Measurements from ENCODE around the gene ZC3H4.
A peak's percentile ranks its signal among the peaks of the same experiment; 100 is the strongest.
"Not testable (repeated sequence)": the region's sequence is repeated elsewhere in the genome, so short reads cannot be mapped to it uniquely, and the experiment has no call there.

The ZC3H4 gene

DNA sequence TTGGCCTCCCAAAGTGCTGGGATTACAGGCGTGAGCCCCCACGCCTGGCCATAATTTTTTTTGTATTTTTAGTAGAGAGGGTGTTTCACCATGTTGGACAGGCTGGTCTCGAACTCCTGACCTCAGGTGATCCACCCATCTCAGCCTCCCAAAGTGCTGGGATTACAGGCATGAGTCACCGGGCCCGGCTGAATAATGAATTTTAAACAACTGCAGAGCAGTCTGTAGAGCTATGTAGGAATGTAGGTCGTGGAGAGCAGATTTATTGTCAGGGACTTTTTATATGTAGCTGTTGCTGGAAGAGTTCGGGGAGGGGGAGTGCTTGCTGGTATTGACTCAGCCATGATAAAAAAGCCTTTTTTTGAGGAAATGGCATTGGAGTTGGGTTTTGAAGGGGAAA lies 27.7 kb upstream of the ZC3H4 start:
- DNase-seq (ENCODE audit: low read depth, low spot score): not testable (repeated sequence)

DNA sequence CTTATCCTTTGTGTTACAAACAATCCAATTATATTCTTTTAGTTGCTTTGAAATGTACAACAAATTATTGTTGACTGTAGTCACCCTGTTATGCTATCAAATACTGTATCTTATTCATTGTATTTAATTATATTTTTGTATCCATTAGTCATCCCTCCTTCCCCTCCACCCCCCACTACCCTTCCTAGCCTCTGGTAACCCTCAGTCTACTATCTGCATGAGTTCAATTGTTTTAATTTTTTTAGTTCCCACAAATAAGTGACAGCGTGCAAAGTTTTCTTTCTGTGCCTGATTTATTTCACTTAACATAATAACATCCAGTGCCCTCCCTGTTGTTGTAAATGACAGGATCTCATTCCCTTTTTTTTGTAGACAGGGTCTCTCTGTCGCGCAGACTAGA lies 21.6 kb upstream of the ZC3H4 start:
- no peak overlapping the region for H3K4me3 ChIP-seq (ENCODE audit: low read length)
- DNase-seq (ENCODE audit: low read depth, low spot score): no peak

More for the DNA sequence above, 27.7 kb upstream of the ZC3H4 start:
- not testable (repeated sequence) for H3K4me3 ChIP-seq (ENCODE audit: low read length)

DNA sequence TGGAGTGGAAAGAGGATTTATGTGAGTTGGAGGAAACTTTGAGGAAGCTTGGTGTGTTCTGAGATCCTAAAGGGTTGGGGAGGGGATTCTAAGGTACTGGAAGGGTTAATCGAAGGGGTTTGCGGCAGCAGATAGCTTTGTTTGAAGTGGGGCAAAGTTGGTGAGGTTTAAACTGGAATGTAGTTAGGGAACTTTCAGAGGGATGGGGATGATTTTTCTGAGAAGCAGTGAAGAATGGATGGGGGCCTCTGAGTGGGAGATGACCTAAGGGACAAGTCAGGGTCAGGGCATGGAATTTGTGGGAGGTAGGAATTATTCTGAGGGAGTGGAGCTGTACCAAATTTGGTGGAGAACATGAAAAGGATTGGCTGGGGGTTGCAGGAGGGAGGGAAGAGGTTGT lies 21.0 kb upstream of the ZC3H4 start:
- no peak overlapping the region for H3K4me3 ChIP-seq (ENCODE audit: low read length)
- no peak for DNase-seq (ENCODE audit: low read depth, low spot score)

- H3K4me3 ChIP-seq (ENCODE audit: low read length): no peak overlapping the region
- DNase-seq (ENCODE audit: low read depth, low spot score): no peak
Observed at GRCh38 chr19:47133021-47133471, 19.5 kb upstream of the ZC3H4 start.

DNA sequence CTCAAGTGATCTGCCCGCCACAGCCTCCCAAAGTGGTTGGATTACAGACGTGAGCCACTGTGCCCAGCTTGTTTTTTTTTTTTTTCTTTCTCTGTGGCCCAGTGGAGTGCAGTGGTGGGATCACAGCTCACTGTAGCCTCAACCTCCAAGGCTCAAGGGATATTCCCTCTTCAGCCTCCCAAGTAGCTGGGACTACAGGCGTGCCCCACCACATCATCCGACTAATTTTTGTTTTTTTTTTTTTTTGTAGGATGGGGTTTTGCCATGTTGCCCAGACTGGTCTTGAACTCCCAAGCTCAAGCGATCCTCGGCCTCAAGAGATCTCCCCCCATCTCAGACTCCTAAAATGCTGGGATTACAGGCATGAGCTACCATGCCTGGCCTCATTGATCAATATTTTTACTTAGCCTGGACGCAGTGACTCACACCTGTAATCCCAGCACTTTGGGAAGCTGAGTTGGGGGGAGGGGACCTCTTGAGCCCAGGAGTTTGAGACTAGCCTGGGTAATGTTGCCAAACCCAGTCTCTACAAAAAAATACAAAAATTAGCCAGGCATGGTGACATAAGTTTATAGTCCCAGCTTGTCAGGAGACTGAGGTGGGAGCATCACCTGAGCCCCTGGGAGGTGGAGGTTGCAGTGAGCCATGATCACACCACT lies 18.7 kb upstream of the ZC3H4 start:
- peak overlapping the region; percentile 98 for H3K4me3 ChIP-seq (ENCODE audit: low read length)

GRCh38 chr19:47130589-47131227 lies 17.1 kb upstream of the ZC3H4 start, which contains the start of gene SAE1:
TSS of gene SAE1 (plus strand) at chr19:47130835. CDS start at chr19:47130931, 96 bp downstream.
- peak within 1 kb of the TSS; percentile 98 for H3K4me3 ChIP-seq (ENCODE audit: low read length)
- peak; percentile 96 for DNase-seq (ENCODE audit: low read depth, low spot score)

More for the DNA sequence above, 18.7 kb upstream of the ZC3H4 start:
- DNase-seq (ENCODE audit: low read depth, low spot score): no peak

- H3K4me3 ChIP-seq (ENCODE audit: low read length): 0 out of 2 replicates have a peak overlapping the region, but pooled peaks have one; percentile 98
- no peak for DNase-seq (ENCODE audit: low read depth, low spot score)
Observed at GRCh38 chr19:47130120-47130588, 16.6 kb upstream of the ZC3H4 start.

GRCh38 chr19:47129579-47129978 lies 16.0 kb upstream of the ZC3H4 start:
- DNase-seq (ENCODE audit: low read depth, low spot score): no peak
- no peak overlapping the region for H3K4me3 ChIP-seq (ENCODE audit: low read length)

GRCh38 chr19:47125669-47125938 lies 12.0 kb upstream of the ZC3H4 start:
- DNase-seq (ENCODE audit: low read depth, low spot score): no peak
- H3K4me3 ChIP-seq (ENCODE audit: low read length): no peak overlapping the region

- DNase-seq (ENCODE audit: low read depth, low spot score): peak; percentile 61
- no peak overlapping the region for H3K4me3 ChIP-seq (ENCODE audit: low read length)
Observed at GRCh38 chr19:47124937-47125668, 11.5 kb upstream of the ZC3H4 start.

DNA sequence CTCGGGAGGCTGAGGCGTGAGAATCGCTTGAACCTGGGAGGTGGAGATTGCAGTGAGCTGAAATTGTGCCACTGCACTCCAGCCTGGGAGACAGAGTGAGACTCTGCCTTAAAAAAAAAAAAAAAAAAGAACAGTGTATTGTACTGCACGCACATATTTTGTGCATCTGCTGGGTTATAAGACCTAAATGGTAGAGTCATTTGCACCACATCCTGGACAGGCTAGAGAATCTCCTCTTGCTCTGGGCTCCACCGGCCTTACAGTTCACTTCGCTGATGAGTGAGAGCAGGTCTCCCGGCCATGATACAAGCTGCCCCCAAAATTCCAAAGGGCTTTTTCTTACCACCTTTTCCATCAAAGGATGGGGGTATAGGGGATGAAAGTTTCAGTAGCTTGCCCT lies 9.8 kb upstream of the ZC3H4 start:
- no peak overlapping the region for H3K4me3 ChIP-seq (ENCODE audit: low read length)
- DNase-seq (ENCODE audit: low read depth, low spot score): no peak

DNA sequence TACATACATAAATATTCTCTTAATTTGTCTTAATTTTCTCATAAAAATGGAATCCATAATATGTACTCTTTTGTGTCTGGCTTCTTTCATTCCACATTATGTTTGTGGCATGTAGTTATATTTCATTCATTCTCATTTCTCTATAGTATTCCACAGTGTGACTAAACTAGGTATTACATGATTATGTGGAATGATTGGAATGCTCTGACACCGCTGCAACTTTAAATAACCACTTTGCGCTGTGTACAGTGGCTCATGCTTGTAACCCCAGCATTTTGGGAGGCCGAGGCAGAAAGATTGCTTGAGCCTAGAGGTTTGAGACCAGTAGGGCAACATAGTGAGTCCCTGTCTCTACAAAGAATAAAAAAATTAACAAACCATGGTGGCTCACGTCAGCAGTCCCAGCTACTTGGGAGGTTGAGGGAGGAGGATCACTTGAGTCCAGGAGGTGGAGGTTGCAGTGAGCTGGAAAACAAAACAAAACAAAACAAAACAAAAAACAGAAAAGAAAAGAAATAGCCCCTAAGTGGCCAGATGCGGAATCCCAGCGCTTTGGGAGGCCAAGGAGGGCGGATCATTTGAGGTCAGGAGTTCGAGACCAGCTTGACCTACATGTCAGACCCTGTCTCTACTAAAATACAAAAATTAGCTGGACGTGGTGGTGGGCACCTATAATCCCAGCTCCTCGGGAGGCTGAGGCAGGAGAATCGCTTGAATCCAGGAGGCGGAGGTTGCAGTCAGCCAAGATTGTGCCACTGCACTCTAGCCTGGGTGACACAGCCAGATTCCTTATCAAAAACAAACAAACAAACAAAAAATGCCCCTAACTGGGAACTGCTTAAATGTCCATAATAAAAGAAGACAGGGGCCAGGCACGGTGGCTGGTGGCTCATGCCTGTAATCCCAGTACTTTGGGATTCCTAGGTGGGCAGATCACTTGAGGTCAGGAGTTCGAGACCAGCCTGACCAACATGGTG lies 9.1 kb upstream of the ZC3H4 start:
- H3K4me3 ChIP-seq (ENCODE audit: low read length): no peak overlapping the region
- no peak for DNase-seq (ENCODE audit: low read depth, low spot score)

DNA sequence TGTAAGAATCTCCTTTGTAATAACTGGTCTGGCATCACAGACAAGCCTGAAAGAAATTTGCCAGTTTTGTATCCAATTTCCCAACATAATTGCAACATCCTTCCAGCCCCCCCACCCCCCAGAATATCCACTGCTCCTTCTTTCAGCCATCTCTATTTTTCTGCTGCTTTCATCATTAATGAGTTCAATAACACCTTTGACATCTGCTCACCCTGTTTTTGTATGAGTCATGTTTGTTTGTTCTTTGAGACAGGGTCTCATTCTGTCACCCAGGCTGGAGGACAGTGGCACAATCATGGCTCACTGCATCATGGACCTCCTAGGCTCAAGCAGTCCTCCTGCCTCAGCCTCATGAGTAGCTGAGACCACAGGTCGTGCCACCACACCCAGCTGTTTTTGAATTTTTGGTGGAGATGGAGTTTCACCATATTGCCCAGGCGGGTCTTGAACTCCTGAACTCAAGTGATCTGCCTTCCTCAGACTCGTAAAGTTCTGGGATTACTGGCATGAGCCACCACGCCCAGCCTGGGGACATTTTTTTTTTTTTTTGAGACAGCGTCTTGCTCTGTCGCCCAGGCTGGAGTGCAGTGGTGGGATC lies 7.0 kb upstream of the ZC3H4 start:
- DNase-seq (ENCODE audit: low read depth, low spot score): no peak
- no peak overlapping the region for H3K4me3 ChIP-seq (ENCODE audit: low read length)

DNA sequence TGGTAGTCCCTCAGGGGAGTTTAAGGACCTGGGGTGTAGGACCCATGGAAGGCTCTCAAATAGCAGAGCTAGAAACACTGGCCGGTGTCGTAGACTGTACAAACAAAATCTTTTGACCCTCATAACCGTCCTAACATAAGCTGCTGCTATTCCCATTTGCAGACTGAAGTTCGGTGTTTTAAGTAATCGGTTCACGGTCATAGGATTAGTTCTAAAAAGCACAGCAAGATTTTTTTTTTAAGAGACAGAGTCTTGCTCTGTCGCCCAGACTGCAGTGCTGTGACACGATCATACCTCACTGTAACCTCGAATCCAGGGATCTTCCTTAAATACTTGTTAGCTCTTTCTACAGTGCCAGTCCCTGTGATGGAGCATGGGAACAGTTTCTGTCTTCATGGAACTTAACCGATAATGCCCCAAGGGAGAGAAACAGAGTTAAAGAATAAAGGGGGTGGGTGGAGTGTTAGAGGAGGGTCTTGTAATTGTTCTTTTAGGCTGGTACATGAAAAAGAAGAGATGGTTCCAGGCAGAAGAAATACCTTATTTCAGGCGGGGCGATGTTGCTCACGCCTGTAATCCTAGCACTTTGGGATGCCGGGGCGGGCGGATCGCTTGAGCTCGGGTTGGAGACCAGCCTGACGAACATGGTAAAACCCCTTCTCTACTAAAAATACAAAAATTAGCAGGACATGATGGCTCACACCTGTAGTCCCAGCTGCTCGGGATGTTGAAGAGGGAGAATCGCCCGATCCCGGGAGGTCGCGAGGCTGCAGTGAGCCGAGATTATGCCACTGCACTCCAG lies 475 bp upstream of the ZC3H4 start:
- DNase-seq (ENCODE audit: low read depth, low spot score): no peak
- H3K4me3 ChIP-seq (ENCODE audit: low read length): peak overlapping the region; percentile 97

DNA sequence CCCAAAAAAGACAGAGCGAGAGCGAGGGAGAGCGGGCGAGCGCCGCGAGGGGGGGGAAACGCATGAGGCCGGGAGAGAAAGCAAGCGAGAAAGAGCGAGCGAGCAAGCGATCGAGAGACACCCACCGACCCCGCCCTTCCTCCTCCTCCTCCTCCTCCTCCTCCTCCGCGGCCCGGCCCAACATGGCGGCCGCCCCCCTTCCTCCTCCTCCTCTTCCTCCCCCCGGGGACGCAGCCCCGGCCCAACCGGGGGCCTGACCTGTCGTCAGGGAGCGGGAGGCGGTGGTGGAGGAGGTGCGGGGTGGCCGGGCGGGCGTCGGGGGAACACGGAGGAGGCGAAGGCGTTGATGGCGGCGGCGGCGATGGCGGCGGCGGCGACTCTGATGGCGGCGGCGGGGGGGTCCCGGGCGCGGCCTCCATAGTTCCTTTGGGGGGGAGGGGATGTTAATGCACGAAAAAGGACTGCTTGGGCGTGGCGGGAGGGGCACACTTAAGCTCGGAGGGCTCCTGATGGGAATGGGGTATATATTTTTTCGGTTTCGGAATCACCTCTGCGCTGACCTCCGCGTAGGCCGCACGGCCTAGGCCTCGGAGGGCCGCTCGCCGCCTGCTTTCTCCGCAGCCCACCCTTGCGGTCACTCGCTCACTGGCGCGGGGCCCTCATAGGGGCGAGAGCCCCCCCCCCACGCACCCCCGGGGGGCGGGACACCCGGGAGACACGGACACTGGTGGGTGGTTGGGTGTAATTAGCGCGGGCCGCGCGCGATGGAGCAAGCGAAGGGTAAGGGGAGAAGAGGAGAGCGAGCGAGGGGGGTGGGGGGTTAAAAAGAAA lies 1.2 kb downstream of the ZC3H4 start:
- peak overlapping the region; percentile 97 for H3K4me3 ChIP-seq (ENCODE audit: low read length)
- DNase-seq (ENCODE audit: low read depth, low spot score): peak; percentile 84

DNA sequence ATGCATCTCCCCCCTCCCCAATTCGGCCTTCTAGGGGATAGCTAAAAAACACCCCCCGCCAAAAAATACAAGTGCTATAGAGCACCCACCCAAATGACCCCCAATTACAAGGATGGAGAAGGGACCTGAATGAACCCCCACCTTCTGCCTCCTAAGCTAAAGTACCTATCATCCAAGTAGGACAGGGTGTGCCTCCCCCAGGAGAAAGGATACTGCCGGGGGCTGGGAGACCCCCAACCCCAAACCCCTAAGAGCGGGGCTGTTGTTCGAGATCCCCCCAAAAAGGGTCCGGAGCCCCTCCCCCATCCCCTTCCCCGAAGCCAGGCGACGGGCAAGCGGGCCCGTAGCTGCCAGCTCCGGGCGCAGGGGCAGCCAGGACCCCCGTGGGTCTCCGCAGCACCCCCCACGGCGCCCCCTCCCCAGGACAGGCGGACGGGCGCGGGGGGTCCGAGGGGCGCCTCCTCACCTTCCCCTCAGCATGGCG lies 1.9 kb downstream of the ZC3H4 start:
- H3K4me3 ChIP-seq (ENCODE audit: low read length): peak overlapping the region; percentile 97

DNA sequence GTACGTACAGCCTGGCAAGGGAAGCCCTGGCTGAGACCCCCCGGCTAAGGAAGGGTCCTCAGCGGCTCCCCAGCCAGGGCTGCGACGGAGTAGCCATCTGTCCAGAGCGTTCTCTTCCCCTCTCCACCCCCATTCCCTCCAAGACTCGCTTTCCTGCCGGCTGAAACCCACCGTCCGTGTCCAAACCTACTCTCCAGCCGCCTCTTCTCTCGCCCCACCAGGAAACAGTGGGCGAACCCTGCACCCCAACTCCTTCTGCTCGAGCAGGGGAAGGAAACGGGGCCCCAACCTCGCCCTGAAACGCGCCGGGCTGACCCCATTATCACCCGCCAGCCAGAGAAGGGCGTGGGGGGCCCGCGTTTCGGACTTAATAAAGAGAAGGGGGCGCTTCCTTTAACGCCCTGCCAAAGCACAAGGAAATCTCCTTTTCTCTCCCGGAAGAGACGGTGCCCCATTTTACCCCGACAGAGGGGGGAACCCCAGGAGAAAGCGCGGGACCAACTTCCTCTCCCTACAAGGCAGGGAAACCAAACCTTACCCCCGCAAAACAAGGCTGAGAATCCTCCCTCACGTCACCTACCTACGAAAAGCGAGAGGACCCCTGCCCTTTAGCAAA lies 2.5 kb downstream of the ZC3H4 start:
- H3K4me3 ChIP-seq (ENCODE audit: low read length): peak overlapping the region; percentile 97
- no peak for DNase-seq (ENCODE audit: low read depth, low spot score)

More for the DNA sequence above, 1.9 kb downstream of the ZC3H4 start:
- DNase-seq (ENCODE audit: low read depth, low spot score): no peak
